Adrenal gland (tissue), 5 donors: ENCODE data around the gene MAGI2.

Source experiments
- POLR2A ChIP-seq, 2 donors: fragments of 450-650 bp; IDR thresholded peaks; one replicate each; pipeline ENCODE4 v1.6.1; 2017; ENCODE audit warnings: antibody characterized with exemption in 2 of 2, mild to moderate bottlenecking in 2 of 2, moderate library complexity in 1 of 2
- TF ChIP-seq, protein P1 (sequence below), 6 experiments: fragments of 450-650 bp in 4 of 6; fragments of 200-600 bp in 2 of 6; sonication (generic) in 1 of 6; IDR thresholded peaks; 1 replicate in 5 of 6; 2 replicates in 1 of 6; pipeline versions ENCODE4 v1.5.1 to v1.8.0; 2016 to 2021; ENCODE audit warnings: antibody characterized with exemption in 6 of 6, mild to moderate bottlenecking in 2 of 6, moderate library complexity in 1 of 6
- donor health status: DM: no; HTN: no; CAD: no.

DNA sequence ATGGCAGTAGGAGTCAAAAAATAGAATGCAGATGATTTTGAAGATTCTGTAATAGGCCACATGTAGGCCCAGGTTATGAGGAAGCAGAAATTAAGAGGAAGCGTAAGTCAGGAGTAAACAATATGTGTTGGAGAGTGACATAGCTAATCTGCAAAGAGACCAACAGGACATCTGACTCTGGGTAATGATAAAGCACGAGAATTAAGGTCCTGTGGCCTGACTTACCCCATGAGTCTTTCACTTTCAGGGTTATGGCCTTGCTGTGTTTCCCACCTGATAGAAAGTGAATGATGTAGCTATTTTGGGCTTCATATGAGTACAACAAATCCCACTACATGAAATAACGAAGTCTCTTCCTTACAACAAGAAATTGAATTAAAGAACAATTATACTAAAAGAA, 393.0 kb downstream of the MAGI2 start:
- no peak for TF ChIP-seq POLR2A (IDR thresholded peaks at IDR 0.05)
- TF ChIP-seq, protein P1, sequence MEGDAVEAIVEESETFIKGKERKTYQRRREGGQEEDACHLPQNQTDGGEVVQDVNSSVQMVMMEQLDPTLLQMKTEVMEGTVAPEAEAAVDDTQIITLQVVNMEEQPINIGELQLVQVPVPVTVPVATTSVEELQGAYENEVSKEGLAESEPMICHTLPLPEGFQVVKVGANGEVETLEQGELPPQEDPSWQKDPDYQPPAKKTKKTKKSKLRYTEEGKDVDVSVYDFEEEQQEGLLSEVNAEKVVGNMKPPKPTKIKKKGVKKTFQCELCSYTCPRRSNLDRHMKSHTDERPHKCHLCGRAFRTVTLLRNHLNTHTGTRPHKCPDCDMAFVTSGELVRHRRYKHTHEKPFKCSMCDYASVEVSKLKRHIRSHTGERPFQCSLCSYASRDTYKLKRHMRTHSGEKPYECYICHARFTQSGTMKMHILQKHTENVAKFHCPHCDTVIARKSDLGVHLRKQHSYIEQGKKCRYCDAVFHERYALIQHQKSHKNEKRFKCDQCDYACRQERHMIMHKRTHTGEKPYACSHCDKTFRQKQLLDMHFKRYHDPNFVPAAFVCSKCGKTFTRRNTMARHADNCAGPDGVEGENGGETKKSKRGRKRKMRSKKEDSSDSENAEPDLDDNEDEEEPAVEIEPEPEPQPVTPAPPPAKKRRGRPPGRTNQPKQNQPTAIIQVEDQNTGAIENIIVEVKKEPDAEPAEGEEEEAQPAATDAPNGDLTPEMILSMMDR (IDR thresholded peaks at IDR 0.05), result no peak
